HUES6 (cell line): ENCODE measurements around the gene FLNB.

Experiments
- H3K27ac ChIP-seq: 2 replicates; pipeline ENCODE4 v1.7.0; 2013; ENCODE audit warnings: low read depth, mild to moderate bottlenecking, low read length, inconsistent platforms
- H3K27me3 ChIP-seq: 2 replicates; pipeline ENCODE4 v1.6.1; 2013; ENCODE audit warnings: low read length; ENCODE audit not compliant: control insufficient read depth, insufficient read depth
- H3K36me3 ChIP-seq: 2 replicates; pipeline ENCODE4 v1.6.1; 2013; ENCODE audit warnings: low read length; ENCODE audit not compliant: control insufficient read depth, insufficient read depth
- H3K4me1 ChIP-seq: 2 replicates; pipeline ENCODE4 v1.6.1; 2013; ENCODE audit warnings: low read length; ENCODE audit not compliant: control insufficient read depth, insufficient read depth
- H3K4me3 ChIP-seq: 2 replicates; pipeline ENCODE4 v1.5.1; 2013; ENCODE audit warnings: low read depth, low read length
- H3K9ac ChIP-seq: one replicate; pipeline ENCODE4 v1.6.1; 2013; ENCODE audit warnings: mild to moderate bottlenecking, low read length
- H3K9me3 ChIP-seq: 2 replicates; pipeline ENCODE4 v1.6.1; 2013; ENCODE audit warnings: low read depth, low read length; ENCODE audit not compliant: control insufficient read depth, insufficient read depth

Gene FLNB

DNA sequence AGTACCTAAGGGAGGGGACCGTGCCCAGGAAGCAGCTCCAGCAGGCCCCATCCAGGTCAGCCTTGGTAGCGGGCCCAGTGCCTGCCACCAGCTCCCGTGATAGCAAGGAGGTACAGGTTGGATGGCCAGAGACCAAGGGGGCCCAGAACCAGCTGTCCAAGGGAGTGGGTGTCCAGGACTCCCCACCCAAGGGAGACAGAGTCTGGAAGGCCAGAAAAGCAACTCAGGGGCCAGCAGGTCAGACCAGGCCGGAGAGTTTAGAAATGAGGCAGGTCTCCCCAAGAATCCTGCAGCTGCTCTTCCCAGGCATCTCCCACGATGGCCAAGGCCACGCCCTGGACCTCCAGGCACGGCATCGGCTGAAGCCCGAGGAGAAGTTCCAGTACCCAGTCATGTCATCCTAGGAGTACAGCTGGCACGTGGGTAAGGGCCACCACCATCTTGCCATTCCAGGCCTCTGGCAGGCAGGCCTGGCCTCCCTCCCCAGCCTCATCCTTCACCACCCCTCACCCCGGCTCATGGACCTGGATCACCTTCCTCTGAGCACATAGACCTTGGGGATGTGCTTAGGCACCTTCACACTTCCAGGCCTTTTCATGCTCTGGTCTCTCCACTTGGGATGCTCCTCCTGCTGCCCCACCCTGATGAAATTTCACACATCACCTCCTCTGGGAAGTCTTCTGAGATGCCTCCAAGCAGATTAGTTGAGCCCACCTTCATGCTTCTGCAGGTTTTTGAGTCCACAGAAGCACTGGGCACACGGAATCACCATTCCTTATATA lies 172.1 kb downstream of the FLNB start:
- Histone ChIP-seq H3K9me3 (no peaks in the 10 kb centered on the region), H3K4me3 (no peak overlapping the region), H3K36me3 (no peaks in the 10 kb centered on the region), H3K9ac (no peak overlapping the region), H3K27me3 (peaks cover 7% of the 10 kb centered on the region; the same call in 1 of the 2 replicates), H3K27ac (no peak overlapping the region), H3K4me1 (peaks cover 9% of the 10 kb centered on the region)

DNA sequence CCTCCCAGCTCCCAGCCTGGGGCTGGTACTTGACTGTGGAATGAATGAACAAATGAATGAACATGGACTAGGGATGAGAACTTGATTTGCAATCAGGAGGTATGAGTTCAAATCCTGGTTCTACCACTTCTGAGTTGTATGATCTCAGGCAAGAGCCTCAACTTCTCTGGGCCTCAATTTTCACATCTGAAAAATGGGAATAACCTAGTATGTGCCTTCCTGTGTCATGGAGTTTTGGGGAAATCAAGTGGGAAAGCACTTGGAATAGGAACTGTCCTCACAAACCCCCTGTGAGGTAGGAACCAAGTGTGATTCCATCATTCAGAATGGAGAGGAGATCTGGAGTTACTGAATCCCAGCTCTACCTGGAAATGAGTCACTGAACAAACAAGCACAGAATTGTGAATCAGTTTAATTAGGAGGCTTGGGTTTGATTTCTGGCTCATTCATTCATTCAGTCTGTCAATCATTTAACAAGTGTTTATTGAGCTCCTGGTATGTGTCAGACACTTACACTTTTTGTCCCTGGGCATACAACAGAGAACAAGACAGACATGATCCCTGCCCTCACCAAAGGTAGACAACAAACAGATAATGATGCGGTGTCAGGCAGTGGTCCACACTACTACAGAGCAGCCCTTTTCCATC lies 172.8 kb downstream of the FLNB start:
- no peak overlapping the region for H3K4me3 ChIP-seq
- no peak overlapping the region for H3K9ac ChIP-seq
- peaks cover under 1% of the 10 kb centered on the region for H3K4me1 ChIP-seq
- H3K27me3 ChIP-seq, result peaks cover 7% of the 10 kb centered on the region; the same call in 1 of the 2 replicates
- no peaks in the 10 kb centered on the region for H3K9me3 ChIP-seq
- no peaks in the 10 kb centered on the region for H3K36me3 ChIP-seq
- no peak overlapping the region for H3K27ac ChIP-seq

DNA sequence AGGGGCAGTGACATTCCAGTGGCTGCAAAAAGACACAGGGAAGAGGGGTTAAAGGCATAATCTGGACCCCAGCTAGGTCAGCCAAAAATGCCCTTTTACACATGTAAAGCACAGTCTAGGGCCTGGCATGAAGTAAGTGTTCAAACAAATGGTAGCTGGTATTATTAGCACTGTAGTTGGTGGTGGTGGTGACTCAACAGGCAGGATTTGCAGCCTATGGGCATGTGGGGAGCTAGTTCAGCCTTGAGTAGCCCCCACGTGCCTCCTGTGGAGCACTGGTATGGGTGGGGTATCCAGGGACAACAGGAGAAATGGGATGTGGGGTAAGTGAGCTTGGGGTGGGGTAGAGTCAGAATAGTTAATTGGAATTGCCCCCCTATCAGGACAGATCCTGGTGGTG lies 175.0 kb downstream of the FLNB start:
- no peak overlapping the region for H3K9ac ChIP-seq
- H3K27me3 ChIP-seq, result peaks cover 4% of the 10 kb centered on the region; the same call in 1 of the 2 replicates
- no peak overlapping the region for H3K4me3 ChIP-seq
- no peak overlapping the region for H3K27ac ChIP-seq
- no peaks in the 10 kb centered on the region for H3K9me3 ChIP-seq
- H3K4me1 ChIP-seq, result peaks cover under 1% of the 10 kb centered on the region; the same call in 1 of the 2 replicates
- H3K36me3 ChIP-seq, result no peaks in the 10 kb centered on the region

DNA sequence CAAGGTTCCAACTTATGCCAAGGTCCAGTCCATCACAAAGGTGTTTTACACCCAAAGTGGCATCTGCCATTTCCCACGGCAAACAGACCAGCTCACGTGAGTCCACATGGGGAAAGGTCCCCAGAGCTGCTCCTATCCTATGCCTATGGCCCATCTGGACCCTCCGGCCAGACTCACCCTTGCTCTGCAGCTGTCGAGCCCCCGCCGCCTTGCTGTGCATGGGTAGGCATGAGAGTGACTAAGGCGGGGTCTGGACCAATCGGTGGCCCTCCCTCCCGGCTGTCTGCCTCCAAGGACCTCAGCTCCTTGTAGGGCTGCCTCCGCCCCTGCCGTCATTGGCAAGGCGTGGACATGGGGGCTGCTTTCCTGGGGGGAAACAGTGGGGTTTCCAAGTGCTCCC lies 175.7 kb downstream of the FLNB start:
- Histone ChIP-seq H3K9ac (no peak overlapping the region), H3K27me3 (no peaks in the 10 kb centered on the region), H3K4me1 (peaks cover 7% of the 10 kb centered on the region), H3K27ac (no peak overlapping the region), H3K4me3 (no peak overlapping the region), H3K9me3 (no peaks in the 10 kb centered on the region), H3K36me3 (no peaks in the 10 kb centered on the region)

DNA sequence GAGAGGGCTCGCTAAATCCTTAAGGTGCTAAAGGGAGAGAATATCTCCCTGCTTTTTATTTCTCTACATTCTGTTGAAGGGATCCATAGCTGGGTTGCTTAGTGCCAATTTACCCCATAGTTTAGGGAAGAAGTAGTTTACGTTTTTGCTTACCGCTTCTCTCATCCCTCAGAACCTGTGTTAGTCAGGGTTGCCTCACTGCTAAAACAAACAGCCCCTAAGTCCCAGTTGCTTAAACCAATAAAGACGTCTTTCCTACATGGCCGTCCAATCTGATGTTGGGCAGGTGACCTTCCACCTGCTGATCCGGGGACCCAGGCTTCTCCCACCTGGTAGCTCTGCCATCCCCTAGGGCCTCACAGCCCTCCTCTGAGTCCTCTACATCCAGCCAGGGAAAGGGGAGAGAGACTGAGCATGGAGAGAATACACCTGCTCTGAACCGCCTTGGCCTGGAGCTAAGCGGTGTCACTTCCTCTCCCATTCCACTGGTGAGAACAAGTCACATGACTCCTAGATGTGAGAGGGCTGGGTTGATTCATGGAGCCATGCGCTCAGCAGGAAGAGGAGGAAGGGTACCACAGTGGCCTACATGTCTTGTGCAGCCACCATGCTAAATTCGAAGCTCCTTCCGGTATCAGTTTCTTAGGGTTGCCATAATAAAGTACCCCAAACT lies 176.2 kb downstream of the FLNB start:
- Histone ChIP-seq H3K9me3 (no peaks in the 10 kb centered on the region), H3K4me3 (no peak overlapping the region), H3K4me1 (peaks cover 13% of the 10 kb centered on the region), H3K27me3 (no peaks in the 10 kb centered on the region), H3K36me3 (no peaks in the 10 kb centered on the region), H3K9ac (no peak overlapping the region), H3K27ac (no peak overlapping the region)

DNA sequence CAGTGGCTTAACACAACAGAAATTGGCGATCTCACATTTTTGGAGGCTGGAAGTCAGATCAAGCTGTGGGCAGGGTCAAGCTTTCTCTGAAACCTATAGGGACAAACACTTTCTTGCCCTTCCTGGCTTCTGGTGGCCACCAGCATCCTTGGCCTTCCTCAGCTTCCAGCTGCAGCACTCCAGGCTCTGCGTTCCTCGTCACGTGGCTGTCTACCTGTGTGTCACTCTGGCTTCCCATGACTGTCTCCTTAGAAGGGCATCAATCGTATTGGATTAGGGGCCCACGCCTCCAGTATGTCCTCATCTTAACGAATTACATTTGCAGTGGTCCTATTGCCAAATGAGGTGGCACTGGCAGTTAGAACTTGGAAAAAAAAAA lies 176.7 kb downstream of the FLNB start:
- Histone ChIP-seq H3K4me1 (peaks cover 16% of the 10 kb centered on the region), H3K9me3 (no peaks in the 10 kb centered on the region), H3K27me3 (no peaks in the 10 kb centered on the region), H3K4me3 (no peak overlapping the region), H3K27ac (no peak overlapping the region), H3K36me3 (no peaks in the 10 kb centered on the region), H3K9ac (no peak overlapping the region)

DNA sequence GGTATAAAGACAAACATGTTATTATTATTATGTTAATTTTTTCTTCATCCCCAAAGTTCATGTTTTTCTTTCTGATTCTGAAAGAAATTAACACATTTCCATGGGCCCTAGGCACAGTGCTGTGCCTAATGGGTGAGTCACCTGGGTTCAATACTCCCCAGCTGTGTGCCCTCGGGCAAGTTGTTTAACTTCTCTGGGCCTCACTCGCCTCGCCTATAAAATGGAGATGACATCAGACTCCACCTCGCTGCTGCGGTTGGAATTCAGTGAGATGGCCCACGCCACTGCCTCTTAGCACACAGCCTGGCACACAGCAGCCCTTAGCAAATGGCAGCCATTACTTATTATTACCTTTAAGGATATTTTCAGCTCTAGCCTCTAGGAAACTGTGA lies 179.9 kb downstream of the FLNB start:
- Histone ChIP-seq H3K27ac (no peak overlapping the region), H3K9me3 (no peaks in the 10 kb centered on the region), H3K9ac (no peak overlapping the region), H3K4me3 (no peak overlapping the region), H3K36me3 (no peaks in the 10 kb centered on the region), H3K4me1 (peaks cover 19% of the 10 kb centered on the region), H3K27me3 (no peaks in the 10 kb centered on the region)

DNA sequence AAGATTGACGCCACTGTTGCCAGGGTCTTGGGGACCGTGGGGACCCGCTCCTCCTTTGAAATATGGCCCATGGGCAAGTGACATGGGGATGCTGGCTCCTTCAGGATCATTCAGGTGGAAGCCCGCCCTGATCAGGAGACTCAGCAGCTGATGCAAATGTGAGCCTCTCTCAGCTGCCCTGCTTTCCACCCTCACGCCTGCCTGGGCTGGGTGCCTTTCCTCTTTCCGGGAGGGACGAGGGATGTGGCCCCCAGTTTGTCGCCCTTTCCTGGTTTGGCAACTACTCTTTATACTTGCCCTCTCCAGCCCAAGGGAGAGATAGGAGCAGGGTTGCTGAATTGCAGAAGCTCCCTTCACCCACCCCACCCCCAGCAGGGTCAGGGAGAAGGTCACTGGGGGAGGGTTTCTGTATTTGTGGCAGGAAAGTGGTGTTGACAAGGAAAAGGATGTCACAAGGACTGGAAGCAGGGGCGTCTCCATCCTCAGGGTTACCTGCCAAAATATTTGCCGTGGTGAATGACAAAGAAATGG lies 180.8 kb downstream of the FLNB start:
- H3K4me3 ChIP-seq, result no peak overlapping the region
- H3K4me1 ChIP-seq, result peaks cover 19% of the 10 kb centered on the region
- no peaks in the 10 kb centered on the region for H3K9me3 ChIP-seq
- H3K27ac ChIP-seq, result no peak overlapping the region
- no peaks in the 10 kb centered on the region for H3K27me3 ChIP-seq
- H3K9ac ChIP-seq, result no peak overlapping the region
- no peaks in the 10 kb centered on the region for H3K36me3 ChIP-seq

DNA sequence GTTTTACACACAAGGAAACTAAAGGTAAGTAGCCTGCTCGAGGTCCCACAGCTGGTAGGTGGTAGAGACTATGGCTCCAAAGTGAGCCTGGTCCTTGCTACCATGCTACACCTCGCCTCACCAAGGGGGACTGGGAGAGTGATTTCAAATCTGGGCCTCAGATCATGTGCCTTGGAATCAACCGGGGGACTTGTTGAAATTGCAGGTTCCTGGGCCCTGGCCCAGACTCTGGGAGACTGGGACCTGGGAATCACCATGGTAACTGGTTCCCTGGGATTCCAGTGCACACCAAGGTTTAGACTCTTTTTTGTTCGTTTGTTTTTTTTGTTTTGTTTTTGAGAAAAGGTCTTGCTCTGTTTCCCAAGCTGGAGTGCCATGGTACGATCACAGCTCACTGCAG lies 181.5 kb downstream of the FLNB start:
- no peaks in the 10 kb centered on the region for H3K9me3 ChIP-seq
- peaks cover 19% of the 10 kb centered on the region for H3K4me1 ChIP-seq
- no peak overlapping the region for H3K4me3 ChIP-seq
- no peak overlapping the region for H3K9ac ChIP-seq
- no peaks in the 10 kb centered on the region for H3K36me3 ChIP-seq
- H3K27ac ChIP-seq, result no peak overlapping the region
- H3K27me3 ChIP-seq, result no peaks in the 10 kb centered on the region

DNA sequence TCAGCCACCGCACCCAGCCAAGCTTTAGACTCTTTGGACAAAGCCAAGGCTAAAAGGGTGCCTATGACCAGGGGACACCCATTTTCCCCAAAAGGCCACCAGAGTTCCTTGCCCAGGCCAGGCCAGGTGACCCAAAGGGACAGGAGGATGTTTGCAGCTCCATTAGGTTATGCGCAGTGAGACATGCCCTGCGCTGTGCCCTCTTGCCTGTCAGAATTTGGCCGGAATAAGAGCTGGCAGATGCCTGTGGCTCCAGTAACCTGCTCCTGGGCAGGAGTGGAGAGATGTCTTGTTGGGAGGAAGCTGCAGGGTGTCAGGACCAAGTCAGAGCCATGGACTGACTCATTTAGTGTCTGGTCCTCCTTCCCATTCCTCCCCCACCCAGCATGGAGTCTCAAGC lies 182.1 kb downstream of the FLNB start:
- peaks cover 19% of the 10 kb centered on the region for H3K4me1 ChIP-seq
- no peaks in the 10 kb centered on the region for H3K27me3 ChIP-seq
- no peaks in the 10 kb centered on the region for H3K9me3 ChIP-seq
- no peaks in the 10 kb centered on the region for H3K36me3 ChIP-seq
- no peak overlapping the region for H3K9ac ChIP-seq
- H3K27ac ChIP-seq, result no peak overlapping the region
- no peak overlapping the region for H3K4me3 ChIP-seq

DNA sequence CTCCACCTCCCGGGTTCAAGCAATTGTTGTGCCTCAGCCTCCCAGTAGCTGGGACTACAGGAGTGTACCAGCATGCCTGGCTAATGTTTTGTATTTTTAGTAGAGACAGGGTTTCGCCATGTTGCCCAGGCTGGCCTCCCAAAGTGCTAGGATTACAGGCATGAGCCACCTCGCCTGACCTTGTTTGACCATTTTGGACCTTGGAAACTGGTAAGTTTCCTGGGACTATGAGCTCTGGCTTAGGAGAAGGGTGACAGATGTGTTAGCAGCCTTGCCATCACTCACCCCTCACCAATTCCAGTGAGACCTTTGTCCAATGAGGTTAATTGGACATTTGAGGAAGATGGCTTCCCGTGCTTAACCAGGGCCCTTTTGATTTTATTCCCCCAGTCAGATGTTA lies 182.7 kb downstream of the FLNB start:
- Histone ChIP-seq H3K27ac (no peak overlapping the region), H3K4me1 (peaks cover 19% of the 10 kb centered on the region), H3K4me3 (no peak overlapping the region), H3K9me3 (no peaks in the 10 kb centered on the region), H3K27me3 (no peaks in the 10 kb centered on the region), H3K9ac (no peak overlapping the region), H3K36me3 (no peaks in the 10 kb centered on the region)
